ENCODE data around the gene FH. TPM values are rescaled to one million over a fixed set of nuclear protein-coding genes. Genes with fewer than 3 reads are reported as not detected.

Gene FH
- total and polyA plus RNA-seq, 5 donors from 2014 or later: 19.9 to 46.2 (median 37.3) TPM

DNA sequence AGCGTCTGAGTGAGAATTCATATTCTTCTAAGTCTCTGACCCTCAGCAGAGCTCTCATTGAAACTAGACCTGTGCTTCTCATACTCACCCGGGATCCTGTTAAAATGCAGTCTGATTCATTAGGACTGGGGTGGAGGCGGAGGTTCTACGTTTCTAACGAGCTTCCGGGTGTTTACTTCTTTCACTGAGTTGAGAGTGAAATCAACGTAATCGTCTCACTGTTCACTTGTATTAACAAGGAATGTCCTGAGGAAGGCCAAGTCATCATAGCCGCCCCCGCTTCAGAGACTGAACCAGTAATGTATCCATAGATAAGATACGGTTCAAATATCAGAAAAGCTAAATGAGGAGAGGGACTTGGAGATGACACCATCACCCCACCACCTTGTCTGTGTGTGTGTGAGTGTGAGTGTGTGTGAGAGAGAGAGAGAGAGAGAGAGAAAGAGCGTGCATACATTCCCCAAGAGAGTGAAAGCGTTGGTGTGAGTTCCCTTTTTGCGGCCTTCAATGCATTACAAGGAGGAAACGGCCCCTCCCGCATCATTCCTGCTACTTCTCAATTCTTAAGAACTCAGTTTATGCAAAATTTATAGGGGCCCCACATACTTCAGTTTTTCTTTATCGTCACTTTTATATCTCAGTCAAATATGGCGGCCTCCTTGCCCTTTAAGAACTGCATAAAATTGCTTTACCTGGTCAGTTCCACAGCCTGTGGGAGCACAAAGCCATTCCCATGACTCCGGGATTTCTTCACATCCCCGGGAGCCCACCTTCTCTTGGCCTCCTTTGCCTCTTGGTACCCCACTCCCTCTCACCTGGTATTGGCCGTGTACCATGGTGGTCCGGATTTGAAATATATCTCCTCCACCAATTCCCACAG lies 32.4 kb upstream of the FH start:
- Histone ChIP-seq H3K27me3 (ENCODE audit: control insufficient read depth, insufficient read depth, low read length) (no peaks in the 10 kb centered on the region), H3K36me3 (ENCODE audit: control insufficient read depth, insufficient read depth, low read length) (no peaks in the 10 kb centered on the region), H3K4me1 (ENCODE audit: control insufficient read depth, insufficient read depth, low read length, poor library complexity, severe bottlenecking) (peaks cover 18% of the 10 kb centered on the region), H3K27ac (ENCODE audit: insufficient read depth, low read length, poor library complexity, severe bottlenecking) (peak overlapping the region; percentile 66), H3K9me3 (ENCODE audit: control insufficient read depth in 2 of 2, low read length in 2 of 2) (no peaks in the 10 kb centered on the region), H3K4me3 (ENCODE audit: low read depth, low read length) (peak overlapping the region; percentile 89)
- Mint-ChIP-seq H3K9me3 (peaks cover 0 to 3% (median 0%) of the 10 kb centered on the region in 7 donors), H3K4me1 (peaks cover 9 to 21% (median 19%) of the 10 kb centered on the region in 4 donors), H3K36me3 (no peaks in the 10 kb centered on the region), H3K27me3 (peaks cover 21% of the 10 kb centered on the region), H3K27ac (peak overlapping the region; percentile 94 to 99 (median 98)), H3K4me3 (peak overlapping the region; percentile 59 to 99 (median 88))
- peak; percentile 85 to 90 for ATAC-seq (ENCODE audit: low read depth in 2 of 2)
- DNase-seq: peak in 2 of 3 donors; percentile 56 to 77

DNA sequence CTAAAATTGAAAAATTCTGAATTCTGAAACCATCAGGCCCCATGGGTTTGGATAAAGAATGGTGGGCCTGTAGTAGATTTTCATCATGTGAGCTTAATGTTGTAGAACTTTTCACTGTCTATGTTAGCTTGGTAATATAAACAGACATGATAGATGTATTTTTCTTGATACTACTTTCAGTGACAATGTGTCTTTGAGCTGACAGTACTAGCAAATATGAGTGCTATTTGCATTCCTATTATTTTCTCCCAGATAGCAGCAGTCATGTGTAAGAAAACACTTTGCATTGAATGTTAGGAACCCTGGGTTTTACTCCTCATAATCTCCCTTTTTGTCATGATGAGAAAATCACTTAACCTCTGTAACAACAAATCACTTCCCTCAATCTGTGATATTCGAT lies 30.8 kb upstream of the FH start:
- no peak overlapping the region for H3K4me3 ChIP-seq (ENCODE audit: low read depth, low read length)
- no peaks in the 10 kb centered on the region for H3K9me3 ChIP-seq (ENCODE audit: control insufficient read depth in 2 of 2, low read length in 2 of 2)
- H3K4me1 ChIP-seq (ENCODE audit: control insufficient read depth, insufficient read depth, low read length, poor library complexity, severe bottlenecking): peaks cover 18% of the 10 kb centered on the region
- Mint-ChIP-seq H3K4me1 (peaks cover 9 to 21% (median 19%) of the 10 kb centered on the region in 4 donors), H3K27me3 (peaks cover 28% of the 10 kb centered on the region), H3K9me3 (peaks cover 0 to 3% (median 0%) of the 10 kb centered on the region in 7 donors), H3K36me3 (no peaks in the 10 kb centered on the region), H3K27ac (peak overlapping the region in 2 of 3 donors; percentile 94 to 98), H3K4me3 (no peak overlapping the region)
- H3K36me3 ChIP-seq (ENCODE audit: control insufficient read depth, insufficient read depth, low read length): no peaks in the 10 kb centered on the region
- no peak for DNase-seq
- ATAC-seq (ENCODE audit: low read depth in 2 of 2): no peak
- H3K27ac ChIP-seq (ENCODE audit: insufficient read depth, low read length, poor library complexity, severe bottlenecking): no peak overlapping the region
- peaks cover 9% of the 10 kb centered on the region for H3K27me3 ChIP-seq (ENCODE audit: control insufficient read depth, insufficient read depth, low read length)

DNA sequence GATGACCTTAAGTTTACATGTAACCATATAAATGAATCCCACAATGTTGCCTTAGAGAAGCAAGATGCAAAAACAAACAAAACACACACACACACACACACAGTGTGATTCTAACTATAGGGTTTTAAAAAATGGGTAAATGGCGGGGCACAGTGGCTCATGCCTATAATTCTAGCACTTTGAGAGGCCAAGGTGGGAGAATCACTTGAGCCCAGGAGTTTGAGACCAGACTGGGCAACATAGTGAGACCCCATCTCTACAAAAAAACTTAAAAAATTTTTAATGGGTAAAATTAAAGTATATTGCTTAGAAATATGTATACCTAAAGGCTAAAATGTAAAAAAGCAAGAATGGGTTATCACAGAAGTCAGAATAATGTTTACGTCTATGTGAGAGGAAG lies 28.5 kb upstream of the FH start:
- no peak for DNase-seq
- H3K36me3 Mint-ChIP-seq: no peaks in the 10 kb centered on the region
- H3K9me3 ChIP-seq (ENCODE audit: control insufficient read depth in 2 of 2, low read length in 2 of 2): no peaks in the 10 kb centered on the region
- peaks cover 18% of the 10 kb centered on the region for H3K4me1 ChIP-seq (ENCODE audit: control insufficient read depth, insufficient read depth, low read length, poor library complexity, severe bottlenecking)
- H3K27ac ChIP-seq (ENCODE audit: insufficient read depth, low read length, poor library complexity, severe bottlenecking): no peak overlapping the region
- no peak overlapping the region for H3K4me3 ChIP-seq (ENCODE audit: low read depth, low read length)
- H3K4me3 Mint-ChIP-seq: no peak overlapping the region
- peaks cover 14% of the 10 kb centered on the region for H3K27me3 ChIP-seq (ENCODE audit: control insufficient read depth, insufficient read depth, low read length)
- no peak for ATAC-seq (ENCODE audit: low read depth in 2 of 2)
- no peaks in the 10 kb centered on the region for H3K36me3 ChIP-seq (ENCODE audit: control insufficient read depth, insufficient read depth, low read length)
- no peak overlapping the region for H3K27ac Mint-ChIP-seq
- H3K4me1 Mint-ChIP-seq: peaks cover 9 to 21% (median 19%) of the 10 kb centered on the region in 4 donors
- peaks cover 0 to 3% (median 0%) of the 10 kb centered on the region in 7 donors for H3K9me3 Mint-ChIP-seq
- H3K27me3 Mint-ChIP-seq: peaks cover 28% of the 10 kb centered on the region

DNA sequence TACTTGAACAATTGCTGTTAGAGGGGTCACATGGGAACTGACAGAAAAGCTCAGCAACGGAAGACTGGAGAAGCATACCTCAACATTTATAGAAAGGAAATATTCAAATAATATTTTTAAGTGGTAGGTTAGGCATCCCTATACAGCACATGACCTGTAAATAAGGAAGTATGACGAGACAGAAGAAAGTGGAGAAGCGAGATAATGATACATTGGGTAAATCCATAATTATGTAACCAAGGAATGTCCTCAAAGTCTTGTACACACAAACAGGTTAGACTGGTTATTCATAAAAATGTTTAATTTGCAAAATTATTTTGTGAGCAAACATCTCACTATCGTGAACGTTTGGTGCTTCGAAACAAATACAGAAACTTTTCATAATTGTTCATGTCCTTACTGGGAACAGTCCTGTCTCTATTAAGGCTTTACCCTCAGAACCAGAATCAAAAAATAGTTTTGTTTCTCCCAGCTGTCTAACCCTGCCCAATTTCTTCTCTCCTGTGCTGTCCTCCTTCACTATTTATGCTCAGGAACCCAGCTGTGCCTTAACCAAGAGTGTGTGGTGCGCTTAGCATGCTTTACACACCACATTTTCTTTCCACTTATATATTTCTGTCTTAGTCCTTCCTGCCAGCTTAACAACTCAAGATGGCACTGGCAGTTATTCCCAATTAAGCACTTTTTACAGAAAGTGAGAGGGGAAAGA lies 22.8 kb upstream of the FH start:
- Mint-ChIP-seq H3K9me3 (peaks cover 0 to 2% (median 0%) of the 10 kb centered on the region in 7 donors), H3K4me1 (no peaks in the 10 kb centered on the region), H3K27ac (peak overlapping the region in 1 of 3 donors; percentile 3), H3K27me3 (peaks cover 25% of the 10 kb centered on the region), H3K36me3 (no peaks in the 10 kb centered on the region), H3K4me3 (no peak overlapping the region)
- no peak overlapping the region for H3K4me3 ChIP-seq (ENCODE audit: low read depth, low read length)
- H3K9me3 ChIP-seq (ENCODE audit: control insufficient read depth in 2 of 2, low read length in 2 of 2): no peaks in the 10 kb centered on the region
- ATAC-seq (ENCODE audit: low read depth in 2 of 2): no peak
- DNase-seq: no peak
- H3K27me3 ChIP-seq (ENCODE audit: control insufficient read depth, insufficient read depth, low read length): peaks cover 19% of the 10 kb centered on the region
- no peaks in the 10 kb centered on the region for H3K4me1 ChIP-seq (ENCODE audit: control insufficient read depth, insufficient read depth, low read length, poor library complexity, severe bottlenecking)
- no peaks in the 10 kb centered on the region for H3K36me3 ChIP-seq (ENCODE audit: control insufficient read depth, insufficient read depth, low read length)
- H3K27ac ChIP-seq (ENCODE audit: insufficient read depth, low read length, poor library complexity, severe bottlenecking): no peak overlapping the region

DNA sequence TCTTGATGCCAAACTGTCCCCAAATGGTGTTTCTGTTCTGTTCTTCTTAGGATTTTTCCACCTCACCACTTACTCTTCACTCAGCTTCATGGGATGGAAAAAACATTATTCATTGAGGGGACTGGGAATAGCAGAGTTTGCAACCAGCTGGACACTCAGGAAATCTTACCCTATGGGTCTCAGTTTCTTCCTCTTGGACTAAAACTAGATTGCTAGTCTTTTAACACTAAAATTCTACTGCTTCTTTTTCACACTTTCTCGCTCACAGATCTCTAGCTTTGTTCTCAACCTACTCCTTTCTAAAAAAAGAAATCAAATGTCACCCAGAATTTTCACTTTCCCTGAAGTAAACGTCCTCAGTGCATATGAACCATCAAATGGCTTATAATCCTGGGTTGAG lies 17.4 kb upstream of the FH start:
- H3K36me3 Mint-ChIP-seq: no peaks in the 10 kb centered on the region
- no peak overlapping the region for H3K27ac Mint-ChIP-seq
- Histone ChIP-seq H3K4me3 (ENCODE audit: low read depth, low read length) (no peak overlapping the region), H3K4me1 (ENCODE audit: control insufficient read depth, insufficient read depth, low read length, poor library complexity, severe bottlenecking) (peaks cover 5% of the 10 kb centered on the region), H3K27ac (ENCODE audit: insufficient read depth, low read length, poor library complexity, severe bottlenecking) (no peak overlapping the region), H3K27me3 (ENCODE audit: control insufficient read depth, insufficient read depth, low read length) (peaks cover 18% of the 10 kb centered on the region), H3K36me3 (ENCODE audit: control insufficient read depth, insufficient read depth, low read length) (no peaks in the 10 kb centered on the region), H3K9me3 (ENCODE audit: control insufficient read depth in 2 of 2, low read length in 2 of 2) (no peaks in the 10 kb centered on the region)
- H3K27me3 Mint-ChIP-seq: peaks cover 30% of the 10 kb centered on the region
- H3K4me1 Mint-ChIP-seq: peaks cover 0 to 5% (median 2%) of the 10 kb centered on the region in 4 donors
- DNase-seq (no peak), ATAC-seq (ENCODE audit: low read depth in 2 of 2) (no peak)
- H3K9me3 Mint-ChIP-seq: peaks cover 0 to 2% (median 0%) of the 10 kb centered on the region in 7 donors
- H3K4me3 Mint-ChIP-seq: no peak overlapping the region

DNA sequence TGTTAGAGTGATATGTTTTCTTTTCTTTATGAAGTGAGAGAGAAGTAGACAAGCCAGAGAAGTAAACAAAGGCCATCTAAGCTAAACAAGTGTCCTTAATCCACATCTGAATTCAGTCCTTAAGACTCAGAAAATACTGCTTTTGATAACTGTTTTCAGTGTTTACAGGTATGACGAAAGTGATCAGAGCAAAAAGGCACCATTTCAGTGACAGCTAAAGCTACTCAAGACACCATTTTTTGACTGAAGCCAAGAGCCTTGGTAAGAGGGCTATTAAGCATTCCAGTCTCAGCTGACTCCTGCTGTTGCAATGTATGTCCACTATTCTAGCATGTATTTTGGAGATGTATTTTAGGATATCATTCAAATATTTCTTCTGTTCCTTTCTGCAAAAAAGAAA lies 16.7 kb upstream of the FH start:
- DNase-seq: no peak
- ATAC-seq (ENCODE audit: low read depth in 2 of 2): no peak
- Mint-ChIP-seq H3K4me3 (no peak overlapping the region), H3K36me3 (no peaks in the 10 kb centered on the region), H3K4me1 (peaks cover 2 to 12% (median 7%) of the 10 kb centered on the region in 4 donors), H3K9me3 (peaks cover 0 to 2% (median 0%) of the 10 kb centered on the region in 7 donors), H3K27me3 (peaks cover 37% of the 10 kb centered on the region), H3K27ac (peak overlapping the region in 1 of 3 donors; percentile 5)
- H3K27ac ChIP-seq (ENCODE audit: insufficient read depth, low read length, poor library complexity, severe bottlenecking): no peak overlapping the region
- H3K4me3 ChIP-seq (ENCODE audit: low read depth, low read length): no peak overlapping the region
- H3K36me3 ChIP-seq (ENCODE audit: control insufficient read depth, insufficient read depth, low read length): no peaks in the 10 kb centered on the region
- H3K9me3 ChIP-seq (ENCODE audit: control insufficient read depth in 2 of 2, low read length in 2 of 2): no peaks in the 10 kb centered on the region
- H3K27me3 ChIP-seq (ENCODE audit: control insufficient read depth, insufficient read depth, low read length): peaks cover 18% of the 10 kb centered on the region
- peaks cover 5% of the 10 kb centered on the region for H3K4me1 ChIP-seq (ENCODE audit: control insufficient read depth, insufficient read depth, low read length, poor library complexity, severe bottlenecking)

DNA sequence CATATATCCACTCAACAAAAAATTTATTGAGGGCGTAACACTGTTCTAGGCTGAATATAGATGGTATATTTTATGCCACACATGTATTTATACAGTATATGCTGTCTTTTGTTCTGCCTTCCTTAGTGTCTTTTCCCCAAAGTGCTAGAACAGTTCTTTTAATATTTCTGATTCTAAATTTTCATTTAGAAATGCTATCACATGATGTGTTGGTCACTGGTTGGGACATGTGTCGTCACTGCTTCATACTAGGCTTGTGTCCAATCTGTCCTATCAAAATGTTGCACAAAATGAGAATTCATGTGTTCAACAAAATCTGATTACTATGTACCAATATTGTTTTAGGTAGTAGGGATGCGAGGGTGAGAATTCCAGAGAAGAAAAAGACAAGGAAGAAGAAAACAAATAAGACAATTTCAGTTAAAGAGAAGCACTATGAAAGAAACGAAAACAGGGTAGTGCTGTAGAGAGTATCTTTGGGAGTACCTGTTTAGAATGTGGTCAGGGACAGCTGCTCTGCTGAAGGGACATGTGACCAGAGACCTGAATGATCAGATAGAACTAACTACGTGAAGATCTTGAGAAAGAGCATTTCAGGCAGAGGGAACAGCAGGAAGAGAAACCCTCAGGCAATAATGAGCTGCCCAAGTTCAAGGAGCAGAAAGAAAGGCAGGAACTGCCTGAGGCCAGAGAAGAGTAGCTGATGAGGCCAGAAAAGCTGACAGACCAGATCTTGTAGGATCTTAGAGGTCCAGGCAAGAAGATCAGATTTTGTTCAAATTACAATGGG lies 14.0 kb upstream of the FH start:
- Mint-ChIP-seq H3K4me3 (peak overlapping the region in 1 of 4 donors; percentile 22), H3K9me3 (peaks cover 0 to 2% (median 0%) of the 10 kb centered on the region in 7 donors), H3K36me3 (no peaks in the 10 kb centered on the region), H3K27me3 (peaks cover 37% of the 10 kb centered on the region), H3K4me1 (peaks cover 2 to 15% (median 8%) of the 10 kb centered on the region in 4 donors), H3K27ac (peak overlapping the region in 1 of 3 donors; percentile 34)
- Histone ChIP-seq H3K27me3 (ENCODE audit: control insufficient read depth, insufficient read depth, low read length) (peaks cover 15% of the 10 kb centered on the region), H3K27ac (ENCODE audit: insufficient read depth, low read length, poor library complexity, severe bottlenecking) (no peak overlapping the region), H3K4me1 (ENCODE audit: control insufficient read depth, insufficient read depth, low read length, poor library complexity, severe bottlenecking) (peaks cover 5% of the 10 kb centered on the region), H3K4me3 (ENCODE audit: low read depth, low read length) (no peak overlapping the region), H3K36me3 (ENCODE audit: control insufficient read depth, insufficient read depth, low read length) (no peaks in the 10 kb centered on the region), H3K9me3 (ENCODE audit: control insufficient read depth in 2 of 2, low read length in 2 of 2) (no peaks in the 10 kb centered on the region)
- DNase-seq (no peak), ATAC-seq (ENCODE audit: low read depth in 2 of 2) (no peak)
